Activated CD4-positive, alpha-beta T cell treated with anti-CD3 and anti-CD28 coated beads for 36 hours (primary cell): ENCODE data around the gene TMEM184A. TPM values are rescaled to one million over a fixed set of nuclear protein-coding genes. Genes with fewer than 3 reads are reported as not detected.

Experiments used
- ATAC-seq: fragments of 200-7000 bp; cut with Tn5 transposase; one replicate; pipeline ENCODE4 v1.10.0; 2021; ENCODE audit warnings: mild to moderate bottlenecking, moderate library complexity
- CTCF ChIA-PET: fragments of 350-600 bp; sonication (Branson Sonifier 250); formaldehyde crosslinking; loops from one replicate; lab custom pipeline; 2021; ENCODE audit warnings: antibody characterized with exemption; lab: Charles Lee
- POLR2A ChIA-PET: fragments of 350-600 bp; sonication (Branson Sonifier 250); formaldehyde crosslinking; loops from one replicate; lab custom pipeline; 2021; ENCODE audit warnings: antibody characterized with exemption, inconsistent platforms; lab: Charles Lee
- DNase-seq: peaks from one replicate; pipeline ENCODE4 v3.0.0-alpha.2; 2020
- H3K27ac Mint-ChIP-seq: one replicate; pipeline ENCODE4 v1.8.0; 2021; ENCODE audit warnings: mixed read lengths
- H3K27me3 Mint-ChIP-seq: one replicate; pipeline ENCODE4 v1.8.0; 2021; ENCODE audit warnings: mixed read lengths
- H3K36me3 Mint-ChIP-seq: one replicate; pipeline ENCODE4 v1.8.0; 2021; ENCODE audit warnings: low read depth, mixed read lengths
- H3K4me1 Mint-ChIP-seq: one replicate; pipeline ENCODE4 v1.8.0; 2021; ENCODE audit warnings: mixed read lengths
- H3K4me3 Mint-ChIP-seq: one replicate; pipeline ENCODE4 v1.8.0; 2021; ENCODE audit warnings: mild to moderate bottlenecking, moderate library complexity, mixed read lengths
- H3K9me3 Mint-ChIP-seq: one replicate; pipeline ENCODE4 v1.8.0; 2021; ENCODE audit warnings: low read depth, mixed read lengths
- intact Hi-C, 2 experiments: fragments of 100-400 bp; cut with DNase I in 1 of 2; cut with micrococcal nuclease in 1 of 2; formaldehyde crosslinking; loops; one replicate each; pipeline versions ENCODE4 v1.14.2 to v1.15.1; 2022 to 2024; cut with DNase I, micrococcal nuclease
- total RNA-seq, 2 experiments: library from RNA; stranded (reverse); gene quantifications; one replicate each; pipeline ENCODE4 v1.2.3, GENCODE V29; 2021

TMEM184A gene
- total RNA-seq, 2 experiments from 2014 or later, result 0.05 to 0.14 TPM

- H3K27me3 Mint-ChIP-seq, result no peaks in the 10 kb centered on the region
- ATAC-seq (no peak), DNase-seq (no peak)
- H3K36me3 Mint-ChIP-seq, result no peaks in the 10 kb centered on the region
- H3K9me3 Mint-ChIP-seq, result no peaks in the 10 kb centered on the region
- ChIA-PET POLR2A (no interaction called here), CTCF (interaction anchor here (0.6 kb wide), 2 partner anchors 128 to 796 kb away, joined by 3 read pairs; no protein-coding TSS in a partner anchor)
- H3K4me1 Mint-ChIP-seq, result no peaks in the 10 kb centered on the region
- intact Hi-C loops, result loop anchor here in 1 of 2 experiments (2.0 kb wide), 1 partner anchor 52 kb away; the partner anchor contains the start of gene INTS1
- no peak overlapping the region for H3K27ac Mint-ChIP-seq
- H3K4me3 Mint-ChIP-seq, result no peak overlapping the region
Observed at GRCh38 chr7:1557006-1557405, 1.0 kb upstream of the TMEM184A start.

GRCh38 chr7:1555046-1555812 lies 776 bp downstream of the TMEM184A start:
- intact Hi-C loops, result no loop called here
- no peak overlapping the region for H3K27ac Mint-ChIP-seq
- no peak for ATAC-seq
- no peaks in the 10 kb centered on the region for H3K9me3 Mint-ChIP-seq
- ChIA-PET CTCF (interaction anchor here (0.7 to 1.0 kb wide), 2 partner anchors 13 to 655 kb away, joined by 4 read pairs; no protein-coding TSS in a partner anchor), POLR2A (no interaction called here)
- no peaks in the 10 kb centered on the region for H3K27me3 Mint-ChIP-seq
- no peak overlapping the region for H3K4me3 Mint-ChIP-seq
- H3K4me1 Mint-ChIP-seq, result no peaks in the 10 kb centered on the region
- H3K36me3 Mint-ChIP-seq, result no peaks in the 10 kb centered on the region
- DNase-seq, result no peak

- ChIA-PET CTCF (interaction anchor here (0.7 kb wide), 1 partner anchor 655 kb away, joined by 4 read pairs; no protein-coding TSS in a partner anchor), POLR2A (no interaction called here)
- Mint-ChIP-seq H3K27ac (no peak overlapping the region), H3K4me1 (no peaks in the 10 kb centered on the region), H3K27me3 (no peaks in the 10 kb centered on the region), H3K9me3 (no peaks in the 10 kb centered on the region), H3K36me3 (no peaks in the 10 kb centered on the region), H3K4me3 (no peak overlapping the region)
- no peak for ATAC-seq
- intact Hi-C loops, result no loop called here
- no peak for DNase-seq
Observed at GRCh38 chr7:1554333-1555045, 1.5 kb downstream of the TMEM184A start.

- ATAC-seq (no peak), DNase-seq (no peak)
- Mint-ChIP-seq H3K4me3 (no peak overlapping the region), H3K9me3 (no peaks in the 10 kb centered on the region), H3K27ac (no peak overlapping the region), H3K4me1 (no peaks in the 10 kb centered on the region), H3K27me3 (no peaks in the 10 kb centered on the region), H3K36me3 (no peaks in the 10 kb centered on the region)
- CTCF ChIA-PET, result no interaction called here
- intact Hi-C loops, result no loop called here
- POLR2A ChIA-PET, result no interaction called here
Observed at GRCh38 chr7:1553512-1554210, 2.3 kb downstream of the TMEM184A start.

- H3K27me3 Mint-ChIP-seq, result no peaks in the 10 kb centered on the region
- no peaks in the 10 kb centered on the region for H3K9me3 Mint-ChIP-seq
- no peak overlapping the region for H3K27ac Mint-ChIP-seq
- H3K4me1 Mint-ChIP-seq, result no peaks in the 10 kb centered on the region
- intact Hi-C loops, result no loop called here
- DNase-seq (no peak), ATAC-seq (no peak)
- H3K4me3 Mint-ChIP-seq, result no peak overlapping the region
- ChIA-PET CTCF (no interaction called here), POLR2A (no interaction called here)
- H3K36me3 Mint-ChIP-seq, result no peaks in the 10 kb centered on the region
Observed at GRCh38 chr7:1552200-1552599, 3.8 kb downstream of the TMEM184A start.

- no peak overlapping the region for H3K27ac Mint-ChIP-seq
- no peaks in the 10 kb centered on the region for H3K36me3 Mint-ChIP-seq
- no peaks in the 10 kb centered on the region for H3K27me3 Mint-ChIP-seq
- H3K4me1 Mint-ChIP-seq, result no peaks in the 10 kb centered on the region
- intact Hi-C loops, result no loop called here
- CTCF ChIA-PET, result no interaction called here
- no peak for ATAC-seq
- no peak overlapping the region for H3K4me3 Mint-ChIP-seq
- POLR2A ChIA-PET, result no interaction called here
- H3K9me3 Mint-ChIP-seq, result no peaks in the 10 kb centered on the region
- no peak for DNase-seq
Observed at GRCh38 chr7:1550846-1551155, 5.2 kb downstream of the TMEM184A start.

- Mint-ChIP-seq H3K27me3 (no peaks in the 10 kb centered on the region), H3K4me1 (no peaks in the 10 kb centered on the region), H3K4me3 (no peak overlapping the region), H3K27ac (no peak overlapping the region), H3K36me3 (no peaks in the 10 kb centered on the region), H3K9me3 (no peaks in the 10 kb centered on the region)
- ATAC-seq (no peak), DNase-seq (no peak)
- ChIA-PET CTCF (no interaction called here), POLR2A (no interaction called here)
- intact Hi-C loops, result no loop called here
Observed at GRCh38 chr7:1550005-1550845, 5.8 kb downstream of the TMEM184A start.

- Mint-ChIP-seq H3K4me3 (no peak overlapping the region), H3K36me3 (no peaks in the 10 kb centered on the region), H3K27ac (no peak overlapping the region), H3K9me3 (no peaks in the 10 kb centered on the region), H3K4me1 (no peaks in the 10 kb centered on the region), H3K27me3 (no peaks in the 10 kb centered on the region)
- ChIA-PET POLR2A (no interaction called here), CTCF (no interaction called here)
- ATAC-seq, result no peak
- no peak for DNase-seq
- intact Hi-C loops, result no loop called here
Observed at GRCh38 chr7:1549357-1550004, 6.5 kb downstream of the TMEM184A start.

GRCh38 chr7:1548944-1549343 lies 7.1 kb downstream of the TMEM184A start:
- Mint-ChIP-seq H3K9me3 (no peaks in the 10 kb centered on the region), H3K27me3 (no peaks in the 10 kb centered on the region)
- POLR2A ChIA-PET, result no interaction called here

GRCh38 chr7:1548438-1548831 lies 7.6 kb downstream of the TMEM184A start:
- DNase-seq, result no peak
- Mint-ChIP-seq H3K27me3 (no peaks in the 10 kb centered on the region), H3K9me3 (no peaks in the 10 kb centered on the region), H3K27ac (no peak overlapping the region), H3K4me3 (no peak overlapping the region), H3K36me3 (no peaks in the 10 kb centered on the region), H3K4me1 (no peaks in the 10 kb centered on the region)
- ATAC-seq, result no peak
- POLR2A ChIA-PET, result no interaction called here
- CTCF ChIA-PET, result no interaction called here
- intact Hi-C loops, result no loop called here

More at GRCh38 chr7:1548944-1549343, 7.1 kb downstream of the TMEM184A start:
- intact Hi-C loops, result no loop called here
- Mint-ChIP-seq H3K27ac (no peak overlapping the region), H3K36me3 (no peaks in the 10 kb centered on the region), H3K4me1 (no peaks in the 10 kb centered on the region), H3K4me3 (no peak overlapping the region)
- no peak for DNase-seq
- CTCF ChIA-PET, result no interaction called here
- no peak for ATAC-seq
